Measurements from ENCODE around the gene KRT4.

KRT4 gene

DNA sequence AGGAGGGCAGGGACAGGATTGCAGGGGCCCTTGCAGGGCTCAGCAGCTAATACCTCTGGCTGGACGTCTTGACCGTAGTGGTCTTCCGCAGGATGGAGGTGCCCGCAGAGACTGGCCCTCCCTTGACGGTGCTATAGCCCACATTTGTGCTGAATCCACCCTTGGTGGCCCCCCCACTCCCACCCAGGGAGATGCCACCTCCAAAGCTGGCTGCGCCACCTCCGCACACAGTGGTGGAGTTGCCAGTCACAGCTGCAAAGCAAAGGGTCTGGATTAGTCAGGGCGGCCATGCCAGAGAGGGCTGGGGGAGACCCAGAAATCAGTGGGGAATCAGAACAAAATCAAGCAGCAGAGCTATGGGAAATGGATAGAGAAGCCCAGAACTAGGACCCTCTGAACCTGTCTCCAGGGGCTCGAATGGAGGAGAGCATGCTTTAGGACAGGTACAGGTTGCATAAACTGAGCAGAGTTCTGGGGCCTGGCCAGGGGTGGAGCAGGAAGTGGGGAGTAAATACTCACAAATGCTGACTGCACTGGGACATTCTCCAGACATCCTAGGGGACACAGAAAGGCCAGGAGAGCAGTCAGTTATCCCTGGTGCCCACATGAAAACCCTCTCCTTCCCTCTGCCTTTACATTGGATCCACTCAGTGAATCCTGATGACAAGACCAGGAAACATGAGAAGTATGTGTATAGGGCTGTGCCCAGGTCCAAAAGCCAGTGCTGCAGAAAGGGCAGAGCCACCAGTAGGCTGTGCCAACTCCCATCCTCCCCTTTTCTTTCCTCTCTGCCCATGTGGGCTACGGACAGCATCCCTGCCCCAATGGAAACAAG is 8.1 kb upstream of the KRT4 start:
- no peak for DNase-seq

DNA sequence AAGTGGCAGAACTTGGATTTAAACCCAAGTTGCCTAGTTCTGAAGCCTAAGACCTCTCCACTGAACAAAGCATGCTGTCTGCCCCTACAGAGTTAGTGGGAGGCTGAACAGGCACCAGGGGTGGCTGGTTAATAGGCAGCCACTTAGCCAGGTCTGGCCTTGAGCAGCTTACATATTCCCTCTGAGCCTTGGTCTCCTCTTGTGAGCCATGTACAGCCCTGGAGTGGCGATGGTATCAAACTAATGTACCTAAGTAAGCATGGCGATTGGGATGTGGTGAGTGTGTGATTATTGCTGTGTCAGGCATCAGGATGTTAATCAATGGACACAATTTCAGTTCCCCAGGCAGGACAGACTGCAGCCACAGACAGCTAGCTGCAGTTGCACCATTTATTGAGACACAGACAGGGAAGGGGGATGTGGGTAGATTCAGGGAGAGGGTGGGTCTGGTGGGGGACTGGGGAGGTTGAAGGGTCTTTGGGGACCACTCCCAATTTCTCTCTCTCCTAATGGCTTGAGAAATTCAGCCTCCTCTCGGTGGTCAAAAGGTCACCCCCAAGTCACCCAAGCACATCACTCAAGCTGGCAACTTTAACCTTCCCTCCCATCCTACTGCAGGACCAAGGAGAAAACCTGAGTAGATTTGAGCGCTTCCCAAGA is 7.3 kb upstream of the KRT4 start:
- no peak for DNase-seq

DNA sequence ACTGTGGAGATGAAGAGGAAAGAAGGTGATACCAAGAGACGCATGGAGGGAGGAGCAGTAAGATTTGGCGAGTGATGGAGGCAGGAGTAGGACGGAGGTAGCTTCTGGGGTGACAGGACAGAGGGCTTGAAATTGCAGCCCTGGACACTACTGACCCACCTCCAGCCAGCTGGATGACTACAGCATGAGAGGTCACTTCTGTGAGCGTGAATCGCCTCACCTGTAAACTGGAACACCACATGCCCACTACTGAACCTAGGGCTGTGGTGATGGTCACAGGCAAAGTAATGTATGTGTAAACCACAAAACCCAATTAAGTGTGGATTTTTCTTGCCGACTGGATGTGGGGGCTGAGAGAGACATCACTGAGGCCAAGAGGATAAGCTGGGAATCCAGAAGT is 6.6 kb upstream of the KRT4 start:
- no peak for DNase-seq

DNA sequence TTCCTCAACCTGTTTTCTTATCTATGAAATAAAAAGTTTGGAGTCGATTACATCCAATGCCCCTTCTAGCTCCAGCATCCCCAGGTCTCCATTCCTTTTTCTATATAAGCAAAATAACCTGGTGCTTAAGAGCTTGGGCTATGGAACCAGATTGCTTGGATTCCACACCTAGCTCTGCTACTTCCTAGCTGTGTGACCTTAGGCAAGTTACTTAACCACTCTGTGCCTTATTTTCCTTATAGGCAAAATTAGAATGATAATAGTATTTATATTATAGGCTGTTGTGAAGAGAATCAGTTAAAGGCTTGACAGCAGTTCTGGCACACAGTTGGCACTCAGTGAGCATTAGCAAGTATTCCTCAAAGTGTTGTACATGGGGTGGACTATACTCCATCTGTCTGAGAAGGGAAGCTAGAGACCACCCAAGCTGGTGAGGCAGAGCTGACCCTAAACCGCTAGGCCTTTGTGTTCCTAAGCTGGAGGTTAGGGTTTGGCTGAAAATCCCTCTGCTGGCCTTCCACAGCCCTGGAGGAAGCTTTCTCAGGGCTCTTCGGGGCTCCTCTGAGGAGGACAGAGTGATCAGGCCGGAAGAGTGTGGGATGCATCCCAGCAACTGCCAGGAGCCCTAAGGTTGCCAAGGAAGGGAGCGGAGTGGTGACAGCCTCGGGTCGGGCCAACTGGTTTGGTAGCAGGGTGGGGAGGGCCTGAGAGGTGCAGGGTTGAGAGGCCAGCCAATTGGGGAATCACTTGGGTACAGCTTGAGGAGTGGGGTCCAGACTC is 6.0 kb upstream of the KRT4 start:
- DNase-seq, result no peak

DNA sequence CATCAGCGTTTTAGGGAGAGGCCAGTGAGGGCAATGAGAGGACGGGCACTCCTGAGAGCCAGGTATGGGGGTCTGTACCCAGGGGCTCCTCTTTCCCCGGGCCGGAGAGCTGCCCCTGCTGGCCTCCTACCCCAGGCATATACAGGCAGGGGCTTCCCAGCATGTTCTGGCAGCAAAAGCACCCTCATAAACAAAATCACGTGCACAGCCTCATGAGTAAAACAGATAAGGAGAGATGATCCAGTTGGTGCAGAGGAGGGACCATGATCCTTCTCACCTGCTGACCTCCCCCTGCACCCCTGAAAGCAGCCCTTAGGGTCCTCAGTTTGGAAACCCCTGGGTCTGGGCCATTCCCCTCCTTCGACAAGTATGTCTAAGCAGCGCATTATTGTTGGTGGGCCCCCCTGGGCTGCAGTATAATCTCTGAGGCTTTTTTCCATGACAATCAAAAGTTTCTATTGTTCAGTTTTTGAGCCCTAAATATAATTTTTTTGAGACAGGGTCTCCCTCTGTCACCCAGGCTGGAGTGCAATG is 5.0 kb upstream of the KRT4 start:
- DNase-seq, result no peak

DNA sequence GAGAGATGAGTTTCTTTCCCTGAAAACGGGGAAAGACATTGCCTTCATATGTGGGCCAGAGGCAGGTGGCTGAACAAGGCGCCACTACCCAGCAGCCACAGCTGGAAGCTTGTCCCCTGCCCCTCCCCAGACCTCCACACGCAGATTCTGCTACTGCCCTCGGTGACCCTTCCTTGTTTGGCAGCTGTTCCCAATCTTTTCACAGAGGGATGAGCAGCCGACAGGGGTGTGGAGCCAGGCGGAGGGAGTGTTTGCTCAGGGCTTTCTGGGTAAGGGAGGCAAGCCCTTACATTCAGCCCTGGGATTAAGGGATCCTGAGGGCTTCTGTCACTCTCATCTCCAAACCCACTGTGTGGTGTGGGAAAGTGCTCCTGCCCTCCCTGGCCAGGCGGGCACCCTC is 4.5 kb upstream of the KRT4 start:
- no peak for DNase-seq

DNA sequence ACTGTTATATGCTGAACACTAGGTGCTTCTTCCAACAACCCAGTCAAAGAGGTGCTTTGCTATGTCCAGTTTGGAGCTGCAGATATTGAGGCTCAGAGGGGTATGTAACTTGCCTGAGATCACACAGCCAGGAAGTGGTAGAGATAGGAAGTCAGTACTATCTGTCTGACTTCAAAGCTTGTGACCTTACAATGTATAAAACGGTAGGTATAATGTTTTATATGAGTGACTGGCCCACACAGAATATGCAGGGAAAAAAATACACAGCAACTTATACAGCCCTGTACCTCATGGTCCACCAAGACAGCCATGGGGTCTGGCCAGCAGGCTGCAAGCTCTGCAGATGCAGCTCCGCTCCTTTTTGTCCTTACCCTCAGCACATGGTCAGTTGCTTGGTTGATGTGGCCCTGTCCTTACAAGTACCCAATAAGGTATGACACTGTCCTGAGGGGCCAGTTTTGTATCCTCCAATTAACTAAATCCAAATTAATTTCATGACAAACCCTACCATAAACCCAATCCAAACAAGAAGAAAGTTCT is 3.9 kb upstream of the KRT4 start:
- no peak for DNase-seq

DNA sequence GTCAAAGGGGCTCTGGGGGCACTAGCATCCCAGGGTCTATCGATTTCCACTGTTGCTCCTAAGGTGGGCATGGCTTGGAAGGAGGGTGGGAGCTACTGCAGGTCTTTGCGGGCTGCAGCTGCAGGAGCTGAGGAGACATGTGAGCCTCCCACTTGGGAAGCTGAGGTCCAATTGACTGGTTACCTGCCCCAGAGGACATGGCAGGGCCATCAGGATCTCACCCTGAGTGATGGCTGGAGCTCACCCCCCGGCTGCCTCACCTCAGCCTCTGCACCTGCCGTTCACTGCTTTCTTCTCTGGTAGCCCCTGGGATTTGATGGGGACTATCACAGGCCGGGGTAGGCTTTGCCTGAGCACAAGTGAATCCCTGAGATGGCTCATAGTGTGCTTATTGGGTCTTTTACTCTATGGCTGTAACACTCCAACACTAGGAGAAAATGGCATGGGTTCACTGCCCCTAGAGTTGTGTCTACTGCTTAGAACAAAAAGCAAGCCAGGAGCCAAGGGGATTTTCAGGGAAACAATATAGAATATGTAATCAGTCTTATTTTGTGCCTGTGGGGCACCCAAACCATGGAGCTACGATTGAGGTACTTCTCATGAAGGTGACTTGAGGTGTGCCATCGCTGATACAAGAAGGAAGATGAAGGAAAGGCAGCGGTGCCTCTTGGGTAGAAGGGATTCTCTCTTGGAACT is 3.2 kb upstream of the KRT4 start:
- DNase-seq, result no peak

DNA sequence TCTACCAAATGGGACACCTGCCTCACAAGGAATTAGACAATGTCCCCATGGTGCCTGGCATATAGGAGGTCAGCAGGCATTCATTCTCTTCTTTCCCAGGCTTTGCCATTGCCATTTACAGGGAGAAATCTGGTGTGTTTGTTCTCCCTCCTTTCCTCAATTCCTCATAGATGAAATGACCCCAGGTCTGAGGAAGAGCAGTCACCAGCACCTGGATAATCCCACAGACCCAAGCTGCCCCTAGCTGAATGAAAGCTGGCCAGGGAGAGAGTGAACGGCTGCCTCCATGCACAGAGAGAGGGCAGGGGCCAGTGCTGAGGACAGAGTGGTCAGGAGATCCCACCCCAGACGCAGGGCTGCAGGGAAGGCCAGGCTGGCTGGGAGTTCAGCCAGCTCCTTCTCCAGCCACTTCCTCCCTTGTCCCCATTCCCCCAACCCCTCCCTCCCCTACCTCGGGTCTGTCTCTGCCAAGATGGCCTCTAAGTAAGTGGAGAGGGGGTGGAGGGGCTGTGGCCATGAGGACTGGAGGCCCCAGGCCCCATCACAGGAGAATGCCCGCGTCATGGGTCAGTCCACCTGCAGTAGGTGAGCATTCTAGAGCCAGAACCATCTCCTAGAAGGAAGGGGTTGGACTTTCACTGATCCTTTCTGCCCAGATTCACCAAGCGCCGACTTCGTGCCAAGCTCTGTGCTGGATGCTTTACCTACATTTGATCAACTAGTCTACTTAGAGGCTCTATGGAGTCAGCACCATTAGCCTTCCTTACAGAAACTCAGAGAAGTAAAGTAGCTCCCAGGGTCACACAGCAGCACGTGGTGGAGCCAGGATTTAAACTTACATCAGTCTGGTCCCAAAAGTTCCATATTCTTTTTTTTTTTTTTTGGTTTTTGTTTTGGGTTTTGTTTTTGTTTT is 2.0 kb upstream of the KRT4 start:
- no peak for DNase-seq

DNA sequence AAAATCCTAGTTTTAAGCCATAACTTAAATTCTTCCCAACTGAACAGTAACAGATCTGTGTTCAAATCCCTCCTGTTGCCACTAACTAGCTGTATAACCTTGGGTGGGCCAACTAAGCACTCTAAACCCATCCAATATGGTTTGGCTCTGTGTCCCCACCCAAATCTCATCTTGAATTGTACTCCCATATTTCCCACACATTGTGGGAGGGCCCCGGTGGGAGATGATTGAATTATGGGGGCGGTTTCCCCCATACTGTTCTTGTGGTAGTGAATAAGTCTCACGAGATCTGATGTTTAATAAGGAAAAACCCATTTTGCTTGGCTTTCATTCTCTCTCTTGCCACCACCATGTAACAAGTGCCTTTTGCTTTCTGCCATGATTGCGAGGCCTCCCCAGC is 1.2 kb upstream of the KRT4 start:
- no peak for DNase-seq

DNA sequence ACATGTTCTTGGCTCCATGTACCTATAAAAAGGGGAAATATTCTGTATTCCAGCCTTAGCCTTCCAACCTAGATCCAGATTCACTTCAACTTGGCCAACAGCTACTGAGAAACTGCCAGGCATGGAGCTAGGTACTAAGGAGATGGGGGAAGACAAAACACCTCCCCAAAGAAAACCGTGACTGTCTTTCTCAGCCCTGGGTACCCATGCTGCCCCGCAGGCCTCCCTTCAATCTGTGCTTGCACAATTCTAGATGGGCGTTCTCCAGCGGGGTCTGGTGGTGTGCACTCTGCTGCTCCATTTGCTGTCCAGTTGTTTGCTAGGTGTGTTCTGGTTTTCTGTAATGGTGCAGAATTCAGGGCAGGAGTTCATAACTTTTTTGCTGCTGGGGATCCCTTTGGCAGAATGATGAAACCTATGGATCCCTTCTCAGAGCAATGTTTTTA is 817 bp upstream of the KRT4 start:
- DNase-seq, result no peak

DNA sequence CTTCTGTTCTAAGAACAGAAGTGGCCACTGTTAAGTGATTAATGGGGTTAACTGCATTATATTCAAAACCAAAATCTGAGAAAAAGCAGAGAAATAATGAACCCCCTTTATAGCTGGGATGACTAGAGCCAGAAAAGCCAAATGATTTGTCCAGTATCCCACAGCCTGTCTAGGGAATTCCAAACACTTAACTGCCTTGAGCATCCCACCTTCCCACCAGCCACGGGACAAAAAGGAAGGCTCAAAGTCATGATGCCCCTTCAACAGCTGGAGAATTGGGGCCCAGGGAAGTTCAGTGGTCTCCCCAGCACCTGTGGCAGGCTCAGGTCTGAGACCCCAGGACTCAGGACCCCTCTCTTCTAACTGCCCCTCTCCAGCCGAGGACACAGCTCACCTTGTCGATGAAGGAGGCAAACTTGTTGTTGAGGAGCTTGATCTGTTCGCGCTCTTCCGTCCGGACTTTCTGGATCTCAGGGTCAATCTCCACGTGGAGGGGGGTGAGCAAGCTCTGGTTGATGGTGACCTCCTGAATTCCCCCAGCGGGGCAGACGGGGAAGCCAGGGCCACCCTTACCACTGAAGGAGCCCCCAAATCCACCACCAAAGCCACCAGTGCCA is 605 bp downstream of the KRT4 start:
- no peak for DNase-seq

DNA sequence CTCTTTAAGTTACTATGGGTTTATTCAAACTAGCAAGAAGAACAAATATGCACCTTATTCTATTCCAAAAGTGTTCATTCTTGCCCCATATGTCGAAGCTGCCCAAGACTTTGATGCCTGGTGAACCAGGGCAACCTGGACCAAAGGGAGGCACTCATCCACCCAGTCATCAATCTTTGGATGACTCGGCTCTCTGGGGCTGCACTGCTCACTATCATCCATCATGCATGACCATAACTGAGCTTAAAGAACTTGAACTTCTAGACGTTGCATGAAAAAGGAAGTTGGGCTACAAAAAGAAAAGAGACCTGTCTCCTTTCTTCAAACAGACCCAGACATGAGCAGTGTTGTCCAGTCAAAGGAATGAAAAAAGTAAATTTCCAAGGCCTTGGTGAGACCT is 1.2 kb downstream of the KRT4 start:
- DNase-seq, result no peak

DNA sequence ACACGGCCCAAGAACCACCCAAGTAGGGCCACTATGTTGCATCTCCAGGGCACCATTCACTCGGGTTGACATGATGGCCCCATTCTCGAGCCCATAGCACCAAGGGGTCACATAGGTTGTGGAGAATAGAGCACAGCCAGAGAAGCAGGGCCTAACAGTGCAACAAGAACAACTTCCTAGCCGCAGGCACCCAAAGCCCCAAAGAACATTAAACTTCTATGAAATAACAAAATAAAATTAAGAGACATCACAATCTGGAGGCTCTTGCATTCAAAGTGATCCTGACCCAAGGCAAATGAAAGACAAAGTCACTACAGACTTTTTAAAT is 1.9 kb downstream of the KRT4 start:
- DNase-seq, result no peak

DNA sequence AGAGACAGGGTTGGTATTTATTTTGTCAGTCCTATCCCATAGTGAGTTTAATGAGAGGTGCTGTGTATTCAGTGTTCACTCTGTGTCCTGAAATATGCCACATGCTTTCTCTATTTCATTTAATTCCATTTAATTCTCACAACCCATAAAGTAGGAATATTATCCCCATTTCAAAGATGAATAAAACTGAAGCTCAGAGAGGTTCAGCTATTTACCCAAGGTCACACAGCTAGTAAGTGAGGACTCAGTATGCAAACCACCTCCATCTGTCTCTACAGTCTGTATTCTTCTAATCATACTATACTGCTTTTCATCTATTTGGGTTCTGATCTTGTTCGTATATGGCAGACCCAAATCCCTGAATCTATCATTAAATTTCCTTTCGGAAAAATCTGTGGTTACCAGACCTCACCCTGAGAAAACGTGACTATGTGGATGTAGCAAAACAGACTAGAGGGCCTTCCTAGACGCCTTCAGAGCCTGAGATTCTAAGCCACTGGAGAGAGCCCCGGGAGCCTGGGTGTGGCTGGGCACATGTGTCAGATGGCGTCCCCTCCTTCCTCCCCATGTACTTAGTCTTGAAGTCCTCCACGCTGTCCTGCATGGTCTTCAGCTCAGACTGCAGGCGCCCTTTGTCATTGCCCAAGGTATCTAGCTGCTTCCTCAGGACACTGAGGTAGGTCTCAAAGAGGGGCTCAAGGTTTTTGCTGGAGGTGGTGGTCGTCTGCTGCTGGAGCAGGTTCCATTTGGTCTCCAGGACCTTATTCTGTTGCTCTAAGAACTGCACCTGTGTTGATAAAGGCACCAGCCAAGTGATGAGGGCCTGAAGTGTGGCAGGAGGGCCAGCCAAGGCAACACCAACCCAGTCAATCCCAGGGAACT is 2.5 kb downstream of the KRT4 start:
- no peak for DNase-seq

DNA sequence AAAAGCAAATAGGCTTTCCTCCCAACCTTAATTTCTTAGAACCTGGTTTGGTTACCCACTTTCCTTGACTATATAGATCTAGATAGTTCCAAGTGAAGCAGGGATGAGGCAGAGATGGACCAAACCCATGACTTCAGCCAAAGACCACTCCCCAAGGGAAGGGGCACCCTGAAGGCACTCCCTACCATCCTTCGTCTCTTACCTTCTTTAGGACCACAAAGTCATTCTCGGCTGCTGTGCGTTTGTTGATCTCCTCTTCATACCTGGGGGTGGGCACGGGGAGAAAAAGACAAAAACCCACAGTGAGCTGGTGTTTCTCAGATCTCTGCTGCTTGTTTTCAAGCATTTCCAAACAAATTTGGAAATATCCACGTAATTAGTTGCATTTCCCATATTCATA is 3.4 kb downstream of the KRT4 start:
- no peak for DNase-seq

DNA sequence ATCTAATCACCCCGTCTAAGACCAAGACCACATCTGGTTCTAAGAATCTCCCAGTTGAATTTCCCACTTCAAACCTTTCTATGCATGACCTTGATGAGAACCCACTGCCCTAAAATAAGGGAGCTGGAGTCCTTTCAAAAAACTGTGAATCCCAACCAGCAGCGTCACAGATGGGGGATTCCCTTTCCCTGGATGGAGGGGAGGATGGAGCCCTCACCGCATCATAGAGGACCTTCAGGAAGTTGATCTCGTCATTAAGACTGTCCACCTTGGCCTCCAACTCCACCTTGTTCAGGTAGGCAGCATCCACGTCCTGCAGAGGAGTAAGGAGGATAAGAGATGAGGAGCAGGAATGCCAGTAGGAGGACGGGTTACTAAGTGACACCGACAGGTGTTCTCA is 4.8 kb downstream of the KRT4 start:
- DNase-seq, result no peak

DNA sequence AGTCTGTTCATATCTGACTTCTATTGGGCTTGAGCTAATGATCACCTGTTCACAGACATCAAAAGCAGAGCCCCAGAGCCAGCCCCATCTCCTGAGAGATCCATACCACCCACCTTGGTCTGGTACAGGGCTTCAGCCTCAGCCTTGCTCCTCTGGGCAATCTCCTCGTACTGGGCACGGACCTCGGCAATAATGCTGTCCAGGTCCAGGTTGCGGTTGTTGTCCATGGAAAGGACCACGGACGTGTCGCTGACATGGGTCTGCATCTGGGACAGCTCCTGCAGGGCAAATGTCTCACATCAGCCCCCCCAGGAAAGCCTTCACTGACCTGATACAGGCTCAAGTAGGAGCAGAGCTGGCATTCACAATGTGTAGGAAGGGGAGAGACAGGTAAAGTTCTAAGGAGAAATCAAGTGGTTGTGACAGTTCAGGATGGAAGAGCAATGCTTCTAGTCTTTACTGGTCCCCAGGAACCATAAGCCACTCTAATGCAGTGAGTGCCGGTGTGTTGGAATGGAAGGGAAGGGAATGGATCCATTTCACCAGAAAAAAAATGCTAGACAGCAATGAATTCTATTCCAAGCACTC is 5.2 kb downstream of the KRT4 start:
- DNase-seq, result no peak

Measured in central memory CD4-positive, alpha-beta T cell (primary cell).